ENCODE measurements around the gene DENND1B.

Gene DENND1B

DNA sequence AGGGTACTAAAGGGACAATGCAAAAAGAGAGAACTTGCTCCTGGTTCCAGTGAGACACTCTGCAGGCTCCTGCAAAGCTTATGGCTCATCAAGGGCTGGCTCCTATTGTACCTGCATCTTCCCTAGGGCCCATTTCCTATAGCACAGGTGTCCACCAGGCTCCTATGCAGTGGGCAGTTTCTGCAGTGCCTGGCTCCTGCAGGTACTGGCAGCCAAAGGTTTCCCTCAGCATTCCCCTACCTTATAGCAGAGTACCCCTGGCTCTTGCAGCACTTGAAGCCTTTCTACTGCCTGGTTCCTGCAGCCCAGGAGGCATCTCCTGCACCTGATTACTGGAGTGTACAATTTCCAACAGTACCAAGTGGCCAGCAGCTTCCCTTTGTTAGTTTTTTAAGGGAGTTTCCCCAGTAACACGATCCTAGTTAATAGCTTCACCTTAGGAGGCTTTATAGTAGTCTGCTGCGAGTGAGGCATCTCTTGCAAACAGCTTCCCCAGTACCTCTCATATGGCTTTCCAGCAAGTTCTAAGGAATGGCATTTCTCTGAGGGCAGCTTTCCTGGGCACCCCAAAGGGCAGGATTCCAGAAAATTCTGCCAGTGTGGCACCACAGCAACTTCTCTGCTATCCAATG, 141.7 kb downstream of the DENND1B start:
- DNase-seq (ENCODE audit: insufficient read length, low spot score) (no peak), FAIRE-seq (no peak)
- no peak for TF ChIP-seq POLR2A (IDR thresholded peaks at IDR 0.05; ENCODE audit: low read depth, low read length)

DNA sequence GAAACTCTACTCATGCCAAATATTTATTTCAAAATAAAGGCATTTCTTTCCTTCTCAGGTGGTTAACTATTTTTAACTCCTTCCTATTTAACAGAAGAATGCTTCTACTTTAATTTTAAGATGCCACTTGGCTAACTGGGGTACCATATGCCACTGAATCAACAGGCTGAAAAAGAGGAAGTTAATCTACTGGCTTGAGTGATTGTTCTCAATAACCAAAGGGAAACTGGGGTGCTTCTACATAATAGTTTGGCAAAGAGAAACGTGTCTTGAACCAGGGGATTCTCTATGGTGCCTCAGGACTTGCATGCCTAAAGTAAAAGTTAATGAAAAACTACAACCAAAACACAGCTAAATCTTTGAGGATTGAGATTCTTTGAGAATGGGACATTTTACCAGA, 142.6 kb downstream of the DENND1B start:
- FAIRE-seq = no peak
- no peak for DNase-seq (ENCODE audit: insufficient read length, low spot score)
- no peak for TF ChIP-seq POLR2A (IDR thresholded peaks at IDR 0.05; ENCODE audit: low read depth, low read length)

DNA sequence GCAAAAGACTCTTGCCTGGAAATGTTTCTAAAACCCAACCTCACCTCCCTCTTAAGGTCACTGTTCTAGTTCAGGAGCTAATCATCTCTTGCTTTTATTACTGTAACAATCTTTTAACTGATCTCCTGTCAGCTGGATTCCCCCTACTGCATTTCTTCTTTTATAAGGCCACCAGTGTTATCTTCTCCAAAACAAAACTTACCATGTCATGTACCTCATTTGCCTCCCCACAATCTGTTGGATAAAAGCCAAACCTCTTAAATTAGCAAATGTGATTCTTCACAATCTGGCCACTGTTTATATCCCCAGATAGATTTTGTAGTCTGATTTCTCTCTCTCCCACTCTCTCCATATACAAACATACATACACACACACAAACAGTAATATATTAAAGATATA, 143.3 kb downstream of the DENND1B start:
- FAIRE-seq (no peak), DNase-seq (ENCODE audit: insufficient read length, low spot score) (no peak)
- TF ChIP-seq POLR2A (IDR thresholded peaks at IDR 0.05; ENCODE audit: low read depth, low read length) = no peak

- no peak for FAIRE-seq
- no peak for DNase-seq (ENCODE audit: insufficient read length, low spot score)
- TF ChIP-seq POLR2A (IDR thresholded peaks at IDR 0.05; ENCODE audit: low read depth, low read length) = no peak
These were observed 152.9 kb downstream of the DENND1B start for GRCh38 chr1:197622371-197622770.

GRCh38 chr1:197621761-197622160, 153.5 kb downstream of the DENND1B start:
- no peak for FAIRE-seq
- no peak for TF ChIP-seq POLR2A (IDR thresholded peaks at IDR 0.05; ENCODE audit: low read depth, low read length)
- DNase-seq (ENCODE audit: insufficient read length, low spot score) = no peak

GRCh38 chr1:197620714-197621163, 154.5 kb downstream of the DENND1B start:
- DNase-seq (ENCODE audit: insufficient read length, low spot score) (no peak), FAIRE-seq (peak; percentile 11)
- TF ChIP-seq POLR2A (IDR thresholded peaks at IDR 0.05; ENCODE audit: low read depth, low read length) = no peak

GRCh38 chr1:197619008-197619640, 156.2 kb downstream of the DENND1B start:
- no peak for TF ChIP-seq POLR2A (IDR thresholded peaks at IDR 0.05; ENCODE audit: low read depth, low read length)
- DNase-seq (ENCODE audit: insufficient read length, low spot score) = no peak
- no peak for FAIRE-seq

- DNase-seq (ENCODE audit: insufficient read length, low spot score) = no peak
- no peak for FAIRE-seq
- TF ChIP-seq POLR2A (IDR thresholded peaks at IDR 0.05; ENCODE audit: low read depth, low read length) = no peak
These were observed 157.2 kb downstream of the DENND1B start for GRCh38 chr1:197618061-197618460.

- FAIRE-seq = no peak
- TF ChIP-seq POLR2A (IDR thresholded peaks at IDR 0.05; ENCODE audit: low read depth, low read length) = no peak
- DNase-seq (ENCODE audit: insufficient read length, low spot score) = no peak
These were observed 159.6 kb downstream of the DENND1B start for GRCh38 chr1:197615693-197616011.

DNA sequence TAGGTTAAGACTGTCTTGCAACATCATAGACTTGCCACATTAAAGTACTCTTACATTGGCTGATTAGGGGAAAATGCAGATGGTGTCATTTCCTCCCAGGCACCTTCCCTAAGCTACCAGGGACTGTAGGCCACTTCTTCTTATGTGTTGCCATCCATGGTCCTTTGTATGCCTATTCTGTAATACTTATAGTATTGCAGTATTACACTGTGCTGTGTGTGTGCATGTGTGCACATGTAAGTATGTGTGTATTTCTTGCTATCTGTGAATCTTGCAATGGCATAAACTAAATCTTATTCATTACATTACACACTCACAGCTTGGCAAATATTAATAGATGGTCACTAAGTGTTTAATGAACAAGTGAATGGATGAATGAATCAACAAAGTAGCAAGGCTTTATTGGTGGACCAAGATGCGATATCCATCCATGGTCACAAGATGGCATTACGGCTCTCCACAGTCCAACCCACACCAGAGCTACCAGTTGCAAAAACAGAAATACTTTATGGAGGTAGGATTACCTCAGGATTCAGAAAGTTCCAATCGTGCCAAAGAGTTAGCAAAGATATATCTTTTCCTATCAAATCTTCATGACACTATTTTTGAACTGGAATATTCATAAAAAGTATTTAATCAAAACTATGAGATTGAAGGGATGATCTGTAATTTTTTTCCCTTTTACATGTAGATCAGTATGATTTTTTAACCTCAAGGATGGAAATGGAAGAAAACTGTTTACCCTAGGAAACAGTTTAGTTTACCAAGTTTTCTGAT, 160.2 kb downstream of the DENND1B start:
- no peak for TF ChIP-seq POLR2A (IDR thresholded peaks at IDR 0.05; ENCODE audit: low read depth, low read length)
- FAIRE-seq (peak; percentile 96), DNase-seq (ENCODE audit: insufficient read length, low spot score) (no peak)

- FAIRE-seq (no peak), DNase-seq (ENCODE audit: insufficient read length, low spot score) (no peak)
- TF ChIP-seq POLR2A (IDR thresholded peaks at IDR 0.05; ENCODE audit: low read depth, low read length) = no peak
These were observed 169.0 kb downstream of the DENND1B start for GRCh38 chr1:197606168-197606845.

DNA sequence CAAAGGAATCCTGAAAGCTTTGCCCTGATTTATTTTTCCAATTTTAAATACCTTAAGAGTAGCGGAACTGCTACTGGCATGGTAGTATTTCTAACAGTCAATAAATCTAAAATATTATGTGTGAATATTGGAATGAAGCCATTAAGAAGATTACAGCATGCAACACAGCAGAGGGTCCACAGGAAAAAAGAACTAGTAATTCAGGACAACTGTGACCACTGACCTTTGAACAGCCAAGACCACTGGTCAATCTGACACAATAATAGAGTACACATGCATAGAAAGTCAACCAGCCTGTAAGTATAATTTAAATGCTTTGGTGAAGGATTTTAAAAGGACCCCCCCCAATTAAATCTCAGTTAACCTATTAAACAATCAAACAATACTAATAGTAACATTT, 171.0 kb downstream of the DENND1B start:
- DNase-seq (ENCODE audit: insufficient read length, low spot score) = no peak
- TF ChIP-seq POLR2A (IDR thresholded peaks at IDR 0.05; ENCODE audit: low read depth, low read length) = no peak
- FAIRE-seq = no peak

DNA sequence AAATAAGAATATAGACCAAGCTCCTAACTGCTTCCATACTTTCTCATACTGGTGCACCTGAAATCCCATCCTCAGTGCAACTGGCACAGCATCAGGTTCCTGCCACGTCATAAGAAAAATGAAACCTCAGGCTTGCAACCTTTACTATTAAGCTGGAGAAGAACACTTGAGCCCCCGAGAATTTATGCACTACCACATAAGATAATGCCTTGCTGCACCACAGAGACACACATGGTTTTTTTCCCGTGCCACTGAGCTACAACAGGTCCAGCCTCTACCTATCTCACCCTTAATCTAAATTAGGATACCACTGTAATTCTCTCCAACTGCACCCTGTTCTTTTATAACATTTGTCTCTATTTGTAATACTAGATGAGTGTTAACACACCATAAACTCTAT, 174.5 kb downstream of the DENND1B start:
- no peak for FAIRE-seq
- no peak for TF ChIP-seq POLR2A (IDR thresholded peaks at IDR 0.05; ENCODE audit: low read depth, low read length)
- DNase-seq (ENCODE audit: insufficient read length, low spot score) = no peak

- no peak for DNase-seq (ENCODE audit: insufficient read length, low spot score)
- no peak for FAIRE-seq
- no peak for TF ChIP-seq POLR2A (IDR thresholded peaks at IDR 0.05; ENCODE audit: low read depth, low read length)
These were observed 175.5 kb downstream of the DENND1B start for GRCh38 chr1:197599789-197600188.
